ENCODE measurements around the gene RECK.

DNA sequence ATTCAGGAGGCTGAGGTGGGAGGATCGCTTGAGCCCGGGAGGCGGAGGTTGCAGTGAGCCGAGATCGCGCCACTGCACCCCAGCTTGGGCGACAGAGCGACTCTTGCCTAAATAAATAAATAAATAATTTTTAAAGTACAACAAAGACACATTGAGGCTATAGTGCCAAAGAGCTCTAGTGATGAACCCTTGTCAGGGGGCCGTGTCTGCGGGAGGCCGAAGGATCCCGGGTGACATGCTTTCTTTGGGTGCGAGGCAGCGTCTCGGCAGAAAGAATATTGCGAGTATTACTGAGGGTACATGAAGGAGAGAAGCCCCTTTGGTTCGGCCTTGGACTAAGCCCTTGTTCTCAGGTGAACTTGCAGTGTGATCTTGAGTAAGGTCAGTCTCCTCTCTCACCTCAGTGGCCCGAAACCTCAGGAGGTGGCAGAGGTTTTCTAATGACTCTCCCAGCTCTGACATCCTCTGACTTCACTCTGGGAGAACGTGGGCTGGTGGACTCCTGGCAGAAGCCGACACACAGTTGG lies 397 bp upstream of the RECK start:
- TF ChIP-seq, protein P1, sequence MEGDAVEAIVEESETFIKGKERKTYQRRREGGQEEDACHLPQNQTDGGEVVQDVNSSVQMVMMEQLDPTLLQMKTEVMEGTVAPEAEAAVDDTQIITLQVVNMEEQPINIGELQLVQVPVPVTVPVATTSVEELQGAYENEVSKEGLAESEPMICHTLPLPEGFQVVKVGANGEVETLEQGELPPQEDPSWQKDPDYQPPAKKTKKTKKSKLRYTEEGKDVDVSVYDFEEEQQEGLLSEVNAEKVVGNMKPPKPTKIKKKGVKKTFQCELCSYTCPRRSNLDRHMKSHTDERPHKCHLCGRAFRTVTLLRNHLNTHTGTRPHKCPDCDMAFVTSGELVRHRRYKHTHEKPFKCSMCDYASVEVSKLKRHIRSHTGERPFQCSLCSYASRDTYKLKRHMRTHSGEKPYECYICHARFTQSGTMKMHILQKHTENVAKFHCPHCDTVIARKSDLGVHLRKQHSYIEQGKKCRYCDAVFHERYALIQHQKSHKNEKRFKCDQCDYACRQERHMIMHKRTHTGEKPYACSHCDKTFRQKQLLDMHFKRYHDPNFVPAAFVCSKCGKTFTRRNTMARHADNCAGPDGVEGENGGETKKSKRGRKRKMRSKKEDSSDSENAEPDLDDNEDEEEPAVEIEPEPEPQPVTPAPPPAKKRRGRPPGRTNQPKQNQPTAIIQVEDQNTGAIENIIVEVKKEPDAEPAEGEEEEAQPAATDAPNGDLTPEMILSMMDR (IDR thresholded peaks at IDR 0.05; ENCODE audit: low read depth, low read length, poor library complexity, severe bottlenecking), result no peak
- no peak for TF ChIP-seq EZH2phosphoT487 (IDR thresholded peaks at IDR 0.05; ENCODE audit: borderline replicate concordance, low read length)

Data from DOHH2 (cell line).